H1 (cell line): ENCODE data around the gene EEF2K. TPM values are rescaled to one million over a fixed set of nuclear protein-coding genes. Genes with fewer than 3 reads are reported as not detected.

Experiments
- CTCF ChIA-PET: fragments of 300-600 bp; sonication (Branson Sonifier 250); formaldehyde crosslinking; loops from one replicate; lab custom pipeline; 2021; ENCODE audit not compliant: partially characterized antibody; lab: Charles Lee
- POLR2A ChIA-PET: fragments of 300-600 bp; sonication (Branson Sonifier 250); formaldehyde crosslinking; loops from one replicate; lab custom pipeline; 2021; ENCODE audit warnings: inconsistent platforms; ENCODE audit not compliant: partially characterized antibody; lab: Charles Lee
- DNase-seq, 2 experiments: peaks; one replicate each; pipeline versions ENCODE4 v3.0.0 to v3.0.0-alpha.2; 2010 to 2022; ENCODE audit warnings: low spot score in 2 of 2, low read depth in 1 of 2, mixed read lengths in 1 of 2
- FAIRE-seq: peaks from 2 replicates; lab custom pipeline; 2011; peaks lifted over from hg19 to GRCh38; lab: Jason Lieb, UNC
- H2AFZ ChIP-seq: 2 replicates; pipeline ENCODE4 v1.8.1; 2012; ENCODE audit warnings: low read length, inconsistent platforms
- H2AK5ac ChIP-seq: 2 replicates; pipeline ENCODE4 v1.6.1; 2013; ENCODE audit warnings: low read depth, low read length
- H2BK120ac ChIP-seq: replicated peaks from 2 replicates; pipeline ENCODE3; 2013; ENCODE audit warnings: low read depth, low read length, inconsistent platforms
- H2BK12ac ChIP-seq: 2 replicates; pipeline ENCODE4 v1.6.1; 2013; ENCODE audit warnings: low read depth, low read length
- H2BK15ac ChIP-seq: 2 replicates; pipeline ENCODE4 v1.6.1; 2013; ENCODE audit warnings: low read length
- H2BK20ac ChIP-seq: 2 replicates; pipeline ENCODE4 v1.6.1; 2013; ENCODE audit warnings: low read length
- H2BK5ac ChIP-seq: 2 replicates; pipeline ENCODE4 v1.6.1; 2013; ENCODE audit warnings: low read depth, low read length
- H3K14ac ChIP-seq: 2 replicates; pipeline ENCODE4 v1.6.1; 2013; ENCODE audit warnings: inconsistent platforms; ENCODE audit not compliant: insufficient read length
- H3K18ac ChIP-seq: 2 replicates; pipeline ENCODE4 v1.6.1; 2013; ENCODE audit warnings: low read length; ENCODE audit errors: extremely low read depth
- H3K23ac ChIP-seq: 2 replicates; pipeline ENCODE4 v1.6.1; 2013; ENCODE audit warnings: inconsistent platforms; ENCODE audit not compliant: insufficient read length
- H3K23me2 ChIP-seq: 2 replicates; pipeline ENCODE4 v1.6.1; 2013; ENCODE audit warnings: low read depth, low read length
- H3K27ac ChIP-seq: 2 replicates; pipeline ENCODE4 v1.6.1; 2011; ENCODE audit warnings: low read depth, low read length, inconsistent platforms
- H3K27me3 ChIP-seq, 4 experiments: replicated peaks in 1 of 4; 1 replicate in 1 of 4; 2 replicates in 3 of 4; pipeline versions ENCODE4 v1.6.1 to v1.8.1; 2011 to 2013; ENCODE audit warnings: low read length in 3 of 4, mild to moderate bottlenecking in 3 of 4, inconsistent platforms in 2 of 4, mixed read lengths in 2 of 4, moderate library complexity in 1 of 4; ENCODE audit not compliant: control insufficient read depth in 3 of 4, insufficient read depth in 3 of 4; ENCODE audit errors: extremely low read depth in 1 of 4
- H3K36me3 ChIP-seq, 4 experiments: 2 replicates each; pipeline versions ENCODE4 v1.6.1 to v1.8.1; 2011 to 2013; ENCODE audit warnings: mild to moderate bottlenecking in 4 of 4, low read length in 3 of 4, moderate library complexity in 2 of 4, control low read depth in 1 of 4, inconsistent platforms in 1 of 4; ENCODE audit not compliant: insufficient read depth in 4 of 4, control insufficient read depth in 2 of 4
- H3K4ac ChIP-seq: replicated peaks from 2 replicates; pipeline ENCODE3; 2013; ENCODE audit warnings: low read length, low read depth, mixed read lengths, inconsistent platforms; ENCODE audit not compliant: insufficient read length
- H3K4me1 ChIP-seq, 4 experiments: replicated peaks in 1 of 4; 1 replicate in 1 of 4; 2 replicates in 3 of 4; pipeline versions ENCODE4 v1.6.1 to v1.8.1; 2011 to 2013; ENCODE audit warnings: low read length in 3 of 4, inconsistent platforms in 2 of 4, mixed read lengths in 1 of 4; ENCODE audit not compliant: insufficient read depth in 4 of 4, control insufficient read depth in 3 of 4
- H3K4me2 ChIP-seq, 2 experiments: 2 replicates each; pipeline versions ENCODE4 v1.6.1 to v1.8.1; 2011 to 2013; ENCODE audit warnings: low read depth in 2 of 2, low read length in 2 of 2, control low read depth in 1 of 2, inconsistent platforms in 1 of 2, mild to moderate bottlenecking in 1 of 2; ENCODE audit not compliant: insufficient read depth in 1 of 2
- H3K4me3 ChIP-seq, 4 experiments: fragments of 200-600, 300-600 bp in 1 of 4; sonication (generic), shearing (Covaris generic), sonication (Bioruptor Twin) in 1 of 4; 2 replicates each; pipeline versions ENCODE4 v1.5.1 to v1.8.1; 2011 to 2016; ENCODE audit warnings: low read length in 4 of 4, low read depth in 3 of 4, control low read depth in 2 of 4, inconsistent platforms in 2 of 4, mild to moderate bottlenecking in 2 of 4, mixed read lengths in 1 of 4, moderate library complexity in 1 of 4; ENCODE audit not compliant: insufficient read depth in 2 of 4; ENCODE audit errors: extremely low read depth in 1 of 4
- H3K56ac ChIP-seq: replicated peaks from 2 replicates; pipeline ENCODE3; 2013; ENCODE audit warnings: low read depth, mild to moderate bottlenecking, mixed read lengths, low read length, inconsistent platforms; ENCODE audit not compliant: insufficient read length
- H3K79me1 ChIP-seq: 2 replicates; pipeline ENCODE4 v1.6.1; 2013; ENCODE audit warnings: low read depth, low read length, control low read depth
- H3K79me2 ChIP-seq, 2 experiments: 2 replicates each; pipeline versions ENCODE4 v1.6.1 to v1.8.1; 2012 to 2013; ENCODE audit warnings: low read length in 2 of 2, mild to moderate bottlenecking in 2 of 2, inconsistent platforms in 1 of 2; ENCODE audit not compliant: insufficient read depth in 2 of 2, control insufficient read depth in 1 of 2
- H3K9ac ChIP-seq, 4 experiments: replicated peaks in 1 of 4; 1 replicate in 1 of 4; 2 replicates in 3 of 4; pipeline versions ENCODE4 v1.6.1 to v1.8.1; 2011 to 2013; ENCODE audit warnings: low read depth in 3 of 4, low read length in 3 of 4, control low read depth in 2 of 4, mild to moderate bottlenecking in 2 of 4, moderate library complexity in 2 of 4, inconsistent platforms in 1 of 4; ENCODE audit errors: extremely low read depth in 1 of 4
- H3K9me3 ChIP-seq, 2 experiments: 2 replicates each; pipeline versions ENCODE4 v1.6.1 to v1.8.1; 2012 to 2013; ENCODE audit warnings: mild to moderate bottlenecking in 2 of 2, moderate library complexity in 2 of 2, control low read depth in 1 of 2, inconsistent platforms in 1 of 2, low read depth in 1 of 2, low read length in 1 of 2, mixed read lengths in 1 of 2; ENCODE audit not compliant: insufficient read depth in 2 of 2
- H4K20me1 ChIP-seq, 2 experiments: replicated peaks in 1 of 2; 2 replicates each; pipeline versions ENCODE3 to v1.8.1; 2011 to 2013; ENCODE audit warnings: inconsistent platforms in 2 of 2, low read length in 2 of 2, mild to moderate bottlenecking in 1 of 2; ENCODE audit not compliant: insufficient read depth in 2 of 2, control insufficient read depth in 1 of 2
- H4K5ac ChIP-seq: 2 replicates; pipeline ENCODE4 v1.6.1; 2013; ENCODE audit warnings: low read length, low read depth, mixed read lengths, inconsistent platforms; ENCODE audit not compliant: insufficient read length
- H4K8ac ChIP-seq: 2 replicates; pipeline ENCODE4 v1.8.0; 2013; ENCODE audit warnings: mild to moderate bottlenecking, moderate library complexity, low read length, inconsistent platforms; ENCODE audit not compliant: insufficient read depth; ENCODE audit errors: extremely low read depth
- H4K91ac ChIP-seq: replicated peaks from 2 replicates; pipeline ENCODE3; 2013; ENCODE audit warnings: low read length, mixed read lengths, inconsistent platforms; ENCODE audit not compliant: insufficient read length
- BRCA1 ChIP-seq: IDR thresholded peaks from 2 replicates; pipeline ENCODE4 v1.6.1; 2012; ENCODE audit warnings: low read depth, low read length, improper control_type of control experiment
- CEBPB ChIP-seq: IDR thresholded peaks from 2 replicates; pipeline ENCODE4 v1.6.1; 2012; ENCODE audit warnings: low read depth, low read length
- CTCF ChIP-seq, 3 experiments: IDR thresholded peaks; 1 replicate in 2 of 3; 2 replicates in 1 of 3; pipeline versions ENCODE4 v1.5.1 to v1.6.1; 2011; ENCODE audit warnings: low read length in 3 of 3, mild to moderate bottlenecking in 3 of 3, inconsistent platforms in 2 of 3, low read depth in 1 of 3, moderate library complexity in 1 of 3; ENCODE audit not compliant: insufficient read depth in 1 of 3; ENCODE audit errors: control extremely low read depth in 1 of 3
- GTF2F1 ChIP-seq: IDR thresholded peaks from 2 replicates; pipeline ENCODE4 v1.6.1; 2012; ENCODE audit warnings: low read depth, low read length, improper control_type of control experiment, borderline replicate concordance
- RAD21 ChIP-seq, 2 experiments: IDR thresholded peaks in 1 of 2; conservative IDR thresholded peaks in 1 of 2; 2 replicates each; pipeline ENCODE4 v1.6.1; 2011; ENCODE audit warnings: low read depth in 2 of 2, low read length in 2 of 2, improper control_type of control experiment in 1 of 2, inconsistent platforms in 1 of 2, mild to moderate bottlenecking in 1 of 2, moderate library complexity in 1 of 2
- RFX5 ChIP-seq: IDR thresholded peaks from 2 replicates; pipeline ENCODE4 v1.6.1; 2011; ENCODE audit warnings: low read depth, low read length, improper control_type of control experiment, borderline replicate concordance
- SP1 ChIP-seq: IDR thresholded peaks from 2 replicates; pipeline ENCODE4 v1.6.1; 2011; ENCODE audit warnings: low read depth, low read length
- TAF1 ChIP-seq: IDR thresholded peaks from 2 replicates; pipeline ENCODE4 v1.6.1; 2011; ENCODE audit warnings: mild to moderate bottlenecking, low read depth, low read length
- WGBS, 2 experiments: shearing (Covaris generic) in 1 of 2; methylation state at CpG; one replicate each; pipeline versions ENCODE4 v1.1.6 to v1.1.7; 2013 to 2015; ENCODE audit warnings: low lambda C conversion rate in 2 of 2, mixed read lengths in 2 of 2, inconsistent platforms in 1 of 2, low coverage in 1 of 2, missing lambda C conversion rate in 1 of 2; ENCODE audit not compliant: insufficient replicate concordance in 2 of 2, insufficient coverage in 1 of 2, insufficient read length in 1 of 2; ENCODE audit errors: extremely low coverage in 1 of 2, missing lambda C conversion rate in 1 of 2; 5-methylcytosine and 5-hydroxymethylcytosine counted together
- polyA plus RNA-seq, 7 experiments: library from polyadenylated mRNA; depleted of rRNA in 3 of 7; stranded (reverse) in 5 of 7; unstranded in 2 of 7; fragments of >200 nt in 5 of 7; fragments of 200-250 nt in 2 of 7; gene quantifications; 1 replicate in 5 of 7; 2 replicates in 1 of 7; 4 replicates in 1 of 7; pipeline versions ENCODE4 v1.2.1 to v1.2.3, GENCODE V29; 2011 to 2013; ENCODE audit warnings: missing spikeins in 2 of 7, mixed read lengths in 2 of 7
- total RNA-seq: library from RNA; stranded (reverse); fragmentation: NEBNext Ultra II Directional; extraction: Animal tissue kit (Norgen Biotek cat#: 25700); gene quantifications from 2 replicates; pipeline ENCODE4 v1.2.1, GENCODE V29; 2021

EEF2K gene
- total and polyA plus RNA-seq, 2 of the 8 experiments (the other 6 are each of a cell fraction or from before 2014, with no cell fraction given): 14.9 to 30.2 TPM

GRCh38 chr16:22188595-22189442, 17.3 kb upstream of the EEF2K start:
- CTCF ChIA-PET: interaction anchor here (0.6 to 8.0 kb wide), 54 partner anchors 9 to 512 kb away, joined by 3 to 127 read pairs (median 6); partner anchors contain the start of genes MOSMO, PDZD9, SDR42E2 and UQCRC2
- H3K36me3 ChIP-seq: no peaks in the 10 kb centered on the region
- no peak overlapping the region for H2AFZ ChIP-seq
- peak in 1 of 2 experiments; percentile 61 for DNase-seq
- POLR2A ChIA-PET: interaction anchor here (0.7 to 1.6 kb wide), 9 partner anchors 10 to 187 kb away, joined by 3 to 4 read pairs (median 3); no protein-coding TSS in a partner anchor
- H3K9me3 ChIP-seq: no peaks in the 10 kb centered on the region
- H2AK5ac ChIP-seq: no peak overlapping the region
- no peak overlapping the region for H3K4ac ChIP-seq
- no peak overlapping the region for H3K27ac ChIP-seq
- H4K91ac ChIP-seq: no peak overlapping the region
- no peaks in the 10 kb centered on the region for H4K20me1 ChIP-seq
- no peak overlapping the region for H4K8ac ChIP-seq
- peak; percentile 94 for FAIRE-seq
- H3K79me1 ChIP-seq: no peaks in the 10 kb centered on the region
- H3K18ac ChIP-seq: no peak overlapping the region
- no peak overlapping the region for H2BK120ac ChIP-seq
- H3K56ac ChIP-seq: no peak overlapping the region
- no peak overlapping the region for H3K23ac ChIP-seq
- no peak overlapping the region for H2BK15ac ChIP-seq
- H3K79me2 ChIP-seq: no peaks in the 10 kb centered on the region
- H3K14ac ChIP-seq: no peak overlapping the region
- peaks cover 0 to 6% (median 2%) of the 10 kb centered on the region in 4 experiments; a peak in 4 of 7 replicates for H3K27me3 ChIP-seq
- no peak overlapping the region for H4K5ac ChIP-seq
- H3K9ac ChIP-seq: no peak overlapping the region
- peaks cover 8% of the 10 kb centered on the region for H3K23me2 ChIP-seq
- peaks cover 4 to 16% (median 10%) of the 10 kb centered on the region in 4 experiments; a peak in 6 of 7 replicates for H3K4me1 ChIP-seq
- H3K4me3 ChIP-seq: peak overlapping the region in 1 of 4 experiments; percentile 66; a peak in 1 of 8 replicates
- H2BK5ac ChIP-seq: no peak overlapping the region
- H3K4me2 ChIP-seq: peak overlapping the region; percentile 92 to 98; a peak in 3 of 4 replicates
- no peak overlapping the region for H2BK20ac ChIP-seq
- no peak overlapping the region for H2BK12ac ChIP-seq
- WGBS, 2 experiments: 53% methylated on average over 8 of the region's 8 CpGs; no CpG with 5 or more reads in 1 of the 2 experiments
- TF ChIP-seq SP1 (0 out of 2 replicates have a peak, but pooled peaks have one; percentile 24), CEBPB (peak; percentile 6; the same call in 1 of the 2 replicates), RAD21 (IDR thresholded peaks at IDR 0.05 in 1 of 2, conservative IDR thresholded peaks at IDR 0.05 in 1 of 2; ENCODE audit: low read depth in 2 of 2, low read length in 2 of 2) (peak; percentile 97), RFX5 (peak; percentile 23; the same call in 1 of the 2 replicates), CTCF (IDR thresholded peaks at IDR 0.05; ENCODE audit: control extremely low read depth in 1 of 3, insufficient read depth in 1 of 3, low read depth in 1 of 3, low read length in 3 of 3) (peak; percentile 68 to 93 (median 82)), BRCA1 (peak; percentile 50; the same call in 1 of the 2 replicates), GTF2F1 (no peak), TAF1 (no peak)
